Measurements from ENCODE around the gene ASIC2. TPM values are rescaled to one million over a fixed set of nuclear protein-coding genes. Genes with fewer than 3 reads are reported as not detected.

The ASIC2 gene
- total and polyA plus RNA-seq, 2 experiments from 2014 or later = not detected

DNA sequence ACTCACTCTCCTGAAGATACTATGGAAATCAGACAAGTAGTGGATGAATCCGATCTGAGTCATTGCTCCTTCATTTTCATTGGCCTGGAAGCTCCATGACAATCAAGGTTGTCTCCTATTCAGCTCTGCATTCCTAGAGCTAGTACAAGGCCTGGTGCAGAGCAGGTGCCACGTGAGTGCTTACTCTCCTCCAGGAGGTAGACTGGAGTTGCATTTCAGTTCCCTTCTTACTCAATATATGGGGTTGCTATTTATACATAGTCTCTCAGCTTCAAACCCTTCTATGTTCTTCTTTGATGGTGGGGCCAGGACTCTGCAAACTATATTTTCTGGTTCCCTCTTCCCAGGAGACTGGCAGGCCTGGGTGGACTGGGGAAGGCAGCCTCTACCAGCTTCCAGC lies 148.3 kb downstream of the ASIC2 start:
- Histone ChIP-seq H3K4me1 (ENCODE audit: low read depth) (no peaks in the 10 kb centered on the region), H3K4me3 (no peak overlapping the region), H3K9me3 (ENCODE audit: low read depth) (no peaks in the 10 kb centered on the region), H3K27ac (no peak overlapping the region), H3K36me3 (no peaks in the 10 kb centered on the region), H3K27me3 (no peaks in the 10 kb centered on the region)
- TF ChIP-seq, protein P1, sequence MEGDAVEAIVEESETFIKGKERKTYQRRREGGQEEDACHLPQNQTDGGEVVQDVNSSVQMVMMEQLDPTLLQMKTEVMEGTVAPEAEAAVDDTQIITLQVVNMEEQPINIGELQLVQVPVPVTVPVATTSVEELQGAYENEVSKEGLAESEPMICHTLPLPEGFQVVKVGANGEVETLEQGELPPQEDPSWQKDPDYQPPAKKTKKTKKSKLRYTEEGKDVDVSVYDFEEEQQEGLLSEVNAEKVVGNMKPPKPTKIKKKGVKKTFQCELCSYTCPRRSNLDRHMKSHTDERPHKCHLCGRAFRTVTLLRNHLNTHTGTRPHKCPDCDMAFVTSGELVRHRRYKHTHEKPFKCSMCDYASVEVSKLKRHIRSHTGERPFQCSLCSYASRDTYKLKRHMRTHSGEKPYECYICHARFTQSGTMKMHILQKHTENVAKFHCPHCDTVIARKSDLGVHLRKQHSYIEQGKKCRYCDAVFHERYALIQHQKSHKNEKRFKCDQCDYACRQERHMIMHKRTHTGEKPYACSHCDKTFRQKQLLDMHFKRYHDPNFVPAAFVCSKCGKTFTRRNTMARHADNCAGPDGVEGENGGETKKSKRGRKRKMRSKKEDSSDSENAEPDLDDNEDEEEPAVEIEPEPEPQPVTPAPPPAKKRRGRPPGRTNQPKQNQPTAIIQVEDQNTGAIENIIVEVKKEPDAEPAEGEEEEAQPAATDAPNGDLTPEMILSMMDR (IDR thresholded peaks at IDR 0.05; ENCODE audit: low read depth, low read length) = no peak
- DNase-seq (ENCODE audit: low read depth in 1 of 2, low spot score in 1 of 2) = no peak

DNA sequence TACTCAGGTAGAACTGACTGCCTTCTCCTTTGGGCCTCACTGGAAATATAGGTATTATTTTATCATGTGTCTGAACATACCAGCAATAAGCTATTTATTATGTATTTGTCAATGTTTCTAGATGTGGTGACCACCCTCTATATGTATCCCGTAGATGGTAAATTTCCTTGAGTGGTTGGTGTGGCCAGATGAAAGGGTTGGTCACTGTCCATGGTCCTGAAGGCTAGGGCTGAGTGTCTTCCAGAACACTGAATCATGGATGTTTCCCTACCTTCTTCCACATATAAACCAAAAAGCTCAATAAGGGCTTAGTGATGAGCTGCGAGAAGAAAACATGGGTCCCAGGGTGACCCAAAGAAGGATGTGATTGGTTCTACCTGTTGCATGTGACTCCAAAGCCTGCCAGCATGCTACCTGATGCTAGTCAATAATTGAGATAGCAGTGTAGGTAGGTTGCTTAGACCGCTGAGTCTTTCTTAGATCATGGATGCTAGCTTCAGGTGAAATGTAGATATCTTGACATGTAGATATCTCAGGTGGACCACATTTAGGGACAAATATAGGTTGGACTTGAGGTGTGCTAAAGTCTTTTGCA lies 150.3 kb downstream of the ASIC2 start:
- DNase-seq (ENCODE audit: low read depth in 1 of 2, low spot score in 1 of 2) = peak; percentile 37 to 83
- H3K27ac ChIP-seq = no peak overlapping the region
- no peaks in the 10 kb centered on the region for H3K4me1 ChIP-seq (ENCODE audit: low read depth)
- peaks cover 2% of the 10 kb centered on the region for H3K27me3 ChIP-seq
- no peaks in the 10 kb centered on the region for H3K9me3 ChIP-seq (ENCODE audit: low read depth)
- TF ChIP-seq, protein P1 (IDR thresholded peaks at IDR 0.05; ENCODE audit: low read depth, low read length) = no peak
- H3K36me3 ChIP-seq = no peaks in the 10 kb centered on the region
- no peak overlapping the region for H3K4me3 ChIP-seq

DNA sequence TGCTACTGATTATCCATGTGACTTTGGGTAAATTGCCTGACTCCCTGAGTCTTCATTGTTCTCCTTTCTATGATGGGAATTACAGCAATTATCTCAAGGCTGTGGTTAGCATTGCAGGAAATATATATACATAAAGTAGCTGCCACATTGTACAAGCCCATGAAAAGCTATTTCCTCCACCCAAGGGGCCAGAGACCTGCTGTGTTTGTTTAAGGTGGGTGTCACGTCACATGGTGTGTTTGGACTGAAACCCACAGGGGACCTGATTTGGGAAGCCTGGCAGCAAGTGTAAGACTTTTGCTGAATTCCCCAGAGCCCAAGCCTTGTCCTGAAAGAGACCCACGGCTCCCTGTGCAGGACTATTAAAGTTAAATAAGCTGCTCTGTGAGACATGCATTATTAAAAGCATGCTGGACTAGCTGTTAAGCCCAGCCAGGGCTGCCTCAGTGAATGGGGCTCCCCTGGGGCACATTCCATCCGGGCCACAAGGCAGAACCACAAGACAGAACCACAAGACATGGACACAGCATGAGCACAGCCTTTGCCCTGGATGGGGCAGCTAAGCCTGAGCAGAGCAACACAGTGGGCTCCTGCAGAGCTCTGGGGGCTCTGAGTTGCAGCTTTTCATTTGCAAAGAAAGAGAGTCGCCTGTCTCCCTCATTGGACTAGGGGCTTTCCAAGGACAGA lies 152.5 kb downstream of the ASIC2 start:
- TF ChIP-seq, protein P1 (IDR thresholded peaks at IDR 0.05; ENCODE audit: low read depth, low read length) = no peak
- no peak for DNase-seq (ENCODE audit: low read depth in 1 of 2, low spot score in 1 of 2)
- H3K4me1 ChIP-seq (ENCODE audit: low read depth) = no peaks in the 10 kb centered on the region
- no peaks in the 10 kb centered on the region for H3K9me3 ChIP-seq (ENCODE audit: low read depth)
- H3K27me3 ChIP-seq = peaks cover 3% of the 10 kb centered on the region
- H3K36me3 ChIP-seq = no peaks in the 10 kb centered on the region
- H3K27ac ChIP-seq = no peak overlapping the region
- H3K4me3 ChIP-seq = no peak overlapping the region

DNA sequence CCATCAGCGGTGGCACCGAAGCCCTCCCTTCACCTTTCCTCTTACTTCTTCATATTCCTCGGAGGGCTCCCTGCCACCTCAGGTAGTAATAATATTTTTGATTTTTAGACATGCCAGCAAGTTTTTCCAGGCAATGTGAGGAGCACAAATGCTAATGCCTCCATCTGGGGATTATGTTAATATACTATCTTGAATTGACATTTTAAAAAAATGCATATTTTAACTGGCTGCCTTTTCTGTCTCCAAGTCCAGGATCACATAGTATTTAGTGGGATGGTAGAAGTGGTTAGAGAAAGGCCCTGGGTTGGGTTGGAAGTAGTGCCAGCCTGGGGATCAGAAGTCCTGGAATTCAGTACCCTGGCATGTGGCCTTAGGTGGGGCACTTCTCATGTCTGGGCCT lies 154.5 kb downstream of the ASIC2 start:
- Histone ChIP-seq H3K4me3 (no peak overlapping the region), H3K4me1 (ENCODE audit: low read depth) (no peaks in the 10 kb centered on the region), H3K36me3 (no peaks in the 10 kb centered on the region), H3K9me3 (ENCODE audit: low read depth) (no peaks in the 10 kb centered on the region), H3K27me3 (peaks cover 6% of the 10 kb centered on the region), H3K27ac (no peak overlapping the region)
- TF ChIP-seq, protein P1 (IDR thresholded peaks at IDR 0.05; ENCODE audit: low read depth, low read length) = no peak
- no peak for DNase-seq (ENCODE audit: low read depth in 1 of 2, low spot score in 1 of 2)

DNA sequence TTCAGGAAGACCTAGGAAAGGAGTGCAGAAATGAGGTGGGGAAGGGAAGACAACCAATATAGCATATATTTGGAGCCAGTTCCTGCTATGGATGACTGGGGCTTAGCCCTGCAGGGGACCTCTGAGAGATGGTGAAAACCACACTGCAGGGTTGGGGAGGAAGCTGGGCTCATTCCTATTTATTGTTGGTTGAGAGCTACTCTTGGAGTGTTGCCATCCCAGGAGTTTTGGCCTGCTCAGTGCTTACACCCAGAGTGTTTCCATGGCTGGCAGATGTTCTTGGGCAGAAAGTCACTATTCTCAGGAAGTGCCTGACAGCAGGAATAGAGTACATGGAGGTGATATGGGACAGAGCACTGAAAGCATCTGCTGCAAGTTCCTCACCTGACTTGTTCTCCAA lies 155.7 kb downstream of the ASIC2 start:
- TF ChIP-seq, protein P1 (IDR thresholded peaks at IDR 0.05; ENCODE audit: low read depth, low read length) = no peak

More for the DNA sequence above, 155.7 kb downstream of the ASIC2 start:
- Histone ChIP-seq H3K36me3 (no peaks in the 10 kb centered on the region), H3K4me3 (no peak overlapping the region), H3K4me1 (ENCODE audit: low read depth) (no peaks in the 10 kb centered on the region), H3K27me3 (peaks cover 6% of the 10 kb centered on the region), H3K27ac (no peak overlapping the region), H3K9me3 (ENCODE audit: low read depth) (no peaks in the 10 kb centered on the region)
- DNase-seq (ENCODE audit: low read depth in 1 of 2, low spot score in 1 of 2) = no peak

All from cardiac muscle cell (in vitro differentiated cells and primary cell).